K562 (cell line): ENCODE measurements around the gene PIK3R5. TPM values are rescaled to one million over a fixed set of nuclear protein-coding genes. Genes with fewer than 3 reads are reported as not detected.

ENCODE experiments used
- ATAC-seq: fragments of 200-7000 bp; cut with Tn5 transposase; 3 replicates; pipeline ENCODE4 v1.9.1; 2020; ENCODE audit warnings: moderate library complexity
- BruUV-seq: library from RNA; stranded (reverse); fragments of 400-500 nt; replicated peaks from 2 replicates; lab custom pipeline; 2021; lab: Mats Ljungman, UMichigan
- CTCF ChIA-PET: fragments of 300-600 bp; formaldehyde crosslinking; extraction: SDS; loops from one replicate; lab custom pipeline; 2021; ENCODE audit warnings: low intra/inter-chr PET ratio; lab: Yijun Ruan, JAX
- POLR2A ChIA-PET: fragments of 300-600, 350-650 bp; sonication (Branson Sonifier 250); formaldehyde crosslinking; extraction: SDS; loops from one replicate; lab custom pipeline; 2021; ENCODE audit warnings: antibody characterized with exemption, inconsistent platforms; lab: Yijun Ruan, JAX
- DNase-seq, 4 experiments: peaks; one replicate each; pipeline versions ENCODE4 v3.0.0 to v3.0.0-alpha.2; 2011 to 2018; ENCODE audit warnings: low spot score in 3 of 4, mixed read lengths in 3 of 4; ENCODE audit errors: extremely low read depth in 1 of 4
- FAIRE-seq: peaks from 2 replicates; lab custom pipeline; 2011; peaks lifted over from hg19 to GRCh38; lab: Jason Lieb, UNC
- H2AFZ ChIP-seq: 2 replicates; pipeline ENCODE4 v1.6.0; 2011; ENCODE audit warnings: low read depth, low read length, control low read depth, inconsistent platforms
- H3K27ac ChIP-seq: fragments of 200-600 bp; 3 replicates; pipeline ENCODE4 v1.8.0; 2011; ENCODE audit warnings: low read depth, mild to moderate bottlenecking, control low read depth, inconsistent platforms, low read length, moderate library complexity, mixed read lengths; ENCODE audit errors: extremely low read depth
- H3K27me3 ChIP-seq, 2 experiments: fragments of 300-600 bp in 1 of 2; 2 replicates in 1 of 2; 3 replicates in 1 of 2; pipeline versions ENCODE4 v1.6.0 to v1.8.0; 2011; ENCODE audit warnings: inconsistent platforms in 2 of 2, low read length in 2 of 2, mild to moderate bottlenecking in 1 of 2, mixed read lengths in 1 of 2, moderate library complexity in 1 of 2; ENCODE audit not compliant: control insufficient read depth in 2 of 2, insufficient read depth in 2 of 2
- H3K36me3 ChIP-seq: fragments of 300-600 bp; 3 replicates; pipeline ENCODE4 v1.8.0; 2011; ENCODE audit warnings: mild to moderate bottlenecking, low read length, inconsistent platforms; ENCODE audit not compliant: control insufficient read depth, insufficient read depth
- H3K4me1 ChIP-seq, 2 experiments: fragments of 200-600 bp in 1 of 2; replicated peaks in 1 of 2; 2 replicates in 1 of 2; 3 replicates in 1 of 2; pipeline versions ENCODE4 v1.5.1 to v1.8.0; 2011; ENCODE audit warnings: inconsistent platforms in 2 of 2, low read length in 2 of 2, mild to moderate bottlenecking in 1 of 2, mixed read lengths in 1 of 2, moderate library complexity in 1 of 2; ENCODE audit not compliant: control insufficient read depth in 2 of 2, insufficient read depth in 2 of 2
- H3K4me2 ChIP-seq: 2 replicates; pipeline ENCODE4 v1.6.1; 2011; ENCODE audit warnings: low read length, control low read depth, inconsistent platforms, mixed read lengths; ENCODE audit not compliant: insufficient read depth
- H3K4me3 ChIP-seq: fragments of 200-600 bp; sonication (generic), shearing (Covaris generic); 2 replicates; pipeline ENCODE4 v1.5.1; 2016; ENCODE audit warnings: control low read depth, inconsistent platforms
- H3K79me2 ChIP-seq: fragments of 200-600 bp; 3 replicates; pipeline ENCODE4 v1.8.0; 2011; ENCODE audit warnings: low read length, inconsistent platforms; ENCODE audit not compliant: control insufficient read depth, insufficient read depth
- H3K9ac ChIP-seq, 2 experiments: 2 replicates each; pipeline versions ENCODE4 v1.6.0 to v1.6.1; 2011; ENCODE audit warnings: low read depth in 2 of 2, low read length in 2 of 2, control low read depth in 1 of 2, inconsistent platforms in 1 of 2, mild to moderate bottlenecking in 1 of 2, mixed read lengths in 1 of 2; ENCODE audit not compliant: insufficient read depth in 1 of 2
- H3K9me1 ChIP-seq: one replicate; pipeline ENCODE4 v1.6.0; 2011; ENCODE audit warnings: inconsistent platforms, mild to moderate bottlenecking, low read length, moderate library complexity; ENCODE audit not compliant: control insufficient read depth, insufficient read depth
- H3K9me3 ChIP-seq: replicated peaks from 2 replicates; pipeline ENCODE4 v1.5.1; 2011; ENCODE audit warnings: low read depth, low read length, inconsistent platforms; ENCODE audit not compliant: control insufficient read depth, insufficient read depth
- H4K20me1 ChIP-seq: replicated peaks from 2 replicates; pipeline ENCODE4 v1.6.1; 2011; ENCODE audit warnings: low read length, inconsistent platforms, mixed read lengths; ENCODE audit not compliant: control insufficient read depth, insufficient read depth
- BCL6 ChIP-seq: fragments of 250-450 bp; sonication (Bioruptor Pico); IDR thresholded peaks from 2 replicates; pipeline ENCODE4 v1.4.0; 2020
- CHD1 ChIP-seq: fragments of 200-600 bp; sonication (generic); IDR thresholded peaks from one replicate; pipeline ENCODE4 v1.6.1; 2012; ENCODE audit warnings: mild to moderate bottlenecking, moderate library complexity, low read length, inconsistent platforms
- CHD2 ChIP-seq: IDR thresholded peaks from 2 replicates; pipeline ENCODE4 v1.6.1; 2011; ENCODE audit warnings: low read depth, low read length
- COPS2 ChIP-seq: fragments of 450-650 bp; conservative IDR thresholded peaks from 2 replicates; pipeline ENCODE4 v1.6.1; 2016; ENCODE audit warnings: mild to moderate bottlenecking, moderate library complexity
- DMBX1 ChIP-seq: fragments of 250-450 bp; sonication (Bioruptor Pico); IDR thresholded peaks from 2 replicates; pipeline ENCODE4 v1.8.0; 2022; ENCODE audit warnings: inconsistent platforms, mild to moderate bottlenecking, moderate library complexity, borderline replicate concordance
- GABPB2 ChIP-seq: fragments of 250-450 bp; sonication (Bioruptor Pico); conservative IDR thresholded peaks from 2 replicates; pipeline ENCODE4 v1.5.1; 2021; ENCODE audit warnings: mild to moderate bottlenecking
- RAD21 ChIP-seq, 2 experiments: fragments of 250-450 bp in 1 of 2; fragments of 450-650 bp in 1 of 2; sonication (Bioruptor Pico) in 1 of 2; formaldehyde crosslinking in 1 of 2; IDR thresholded peaks in 1 of 2; conservative IDR thresholded peaks in 1 of 2; 2 replicates each; pipeline versions ENCODE4 v1.4.0 to v1.8.0; 2020 to 2022; ENCODE audit warnings: mild to moderate bottlenecking in 2 of 2, moderate library complexity in 1 of 2
- RB1 ChIP-seq: fragments of 450-650 bp; IDR thresholded peaks from 2 replicates; pipeline ENCODE4 v1.6.1; 2017; ENCODE audit warnings: low read depth, mild to moderate bottlenecking
- SIN3A ChIP-seq, 2 experiments: fragments of 150-350 bp in 1 of 2; IDR thresholded peaks; 2 replicates each; pipeline ENCODE4 v1.6.1; 2011 to 2016; ENCODE audit warnings: borderline replicate concordance in 2 of 2, low read depth in 2 of 2, low read length in 2 of 2, mild to moderate bottlenecking in 2 of 2, moderate library complexity in 2 of 2; ENCODE audit not compliant: control insufficient read depth in 1 of 2
- SMARCE1 ChIP-seq: fragments of 450-650 bp; IDR thresholded peaks from 2 replicates; pipeline ENCODE4 v1.7.1; 2016; ENCODE audit warnings: mild to moderate bottlenecking
- TAF1 ChIP-seq: IDR thresholded peaks from 2 replicates; pipeline ENCODE4 v1.6.1; 2011; ENCODE audit warnings: mild to moderate bottlenecking, low read length, moderate library complexity; ENCODE audit not compliant: insufficient read depth, control insufficient read depth, severe bottlenecking; ENCODE audit errors: extremely low read depth
- TCFL5 ChIP-seq: fragments of 250-450 bp; sonication (Bioruptor Pico); conservative IDR thresholded peaks from 2 replicates; pipeline ENCODE4 v1.6.1; 2021; ENCODE audit warnings: mild to moderate bottlenecking, moderate library complexity, matching md5 sums
- TRIM24 ChIP-seq, 2 experiments: fragments of 450-650 bp; IDR thresholded peaks; 2 replicates each; pipeline ENCODE4 v1.6.1; 2016
- TRIM28 ChIP-seq: fragments of 450-650 bp; IDR thresholded peaks from 2 replicates; pipeline ENCODE4 v1.6.1; 2017
- WGBS: fragments of 100-300 bp; shearing (Covaris generic); methylation state at CpG from one replicate; pipeline ENCODE4 v1.1.6; 2016; ENCODE audit warnings: low coverage, mixed read lengths; ENCODE audit not compliant: insufficient coverage; ENCODE audit errors: missing lambda C conversion rate; 5-methylcytosine and 5-hydroxymethylcytosine counted together
- in situ Hi-C: fragments of 300-500 bp; cut with MboI; formaldehyde crosslinking; loops from 4 replicates; pipeline ENCODE4 v1.15.0; 2018; ENCODE audit warnings: inconsistent platforms, mixed read lengths
- intact Hi-C: fragments of 100-400 bp; cut with micrococcal nuclease; formaldehyde crosslinking; loops from 2 replicates; pipeline ENCODE4 v1.14.2; 2022
- polyA plus RNA-seq, 8 experiments: library from polyadenylated mRNA; depleted of rRNA in 4 of 8; stranded (reverse) in 5 of 8; unstranded in 3 of 8; fragments of >200 nt; fragmentation: Nextera tagmentation in 2 of 8; fragmentation: Illumina TruSeq in 1 of 8; extraction: Ambion mirVana in 2 of 8; extraction: Trizol in 1 of 8; gene quantifications; 2 replicates each; pipeline versions ENCODE4 v1.2.1 to v1.2.3, GENCODE V29; 2011 to 2014; ENCODE audit warnings: inconsistent platforms in 1 of 8, missing spikeins in 1 of 8
- total RNA-seq, 7 experiments: library from RNA; depleted of rRNA in 6 of 7; stranded (reverse); fragments of >200 nt in 6 of 7; fragmentation: Illumina TruSeq in 2 of 7; extraction: Trizol in 2 of 7; gene quantifications; 2 replicates each; pipeline versions ENCODE4 v1.2.1 to v1.2.3, GENCODE V29; 2011 to 2021; ENCODE audit warnings: low replicate concordance in 1 of 7
- TF ChIP-seq, protein P1 (sequence below): fragments of 150-350 bp; conservative IDR thresholded peaks from 2 replicates; pipeline ENCODE4 v1.6.1; 2014; ENCODE audit warnings: low read length
- TF ChIP-seq, protein P2 (sequence below): fragments of 450-650 bp; IDR thresholded peaks from 2 replicates; pipeline ENCODE4 v1.6.1; 2018; ENCODE audit not compliant: partially characterized antibody

PIK3R5 gene
- total and polyA plus RNA-seq, 9 of the 15 experiments (the other 6 are each of a cell fraction or from before 2014, with no cell fraction given) = 0.01 to 0.38 TPM; not detected in 7

DNA sequence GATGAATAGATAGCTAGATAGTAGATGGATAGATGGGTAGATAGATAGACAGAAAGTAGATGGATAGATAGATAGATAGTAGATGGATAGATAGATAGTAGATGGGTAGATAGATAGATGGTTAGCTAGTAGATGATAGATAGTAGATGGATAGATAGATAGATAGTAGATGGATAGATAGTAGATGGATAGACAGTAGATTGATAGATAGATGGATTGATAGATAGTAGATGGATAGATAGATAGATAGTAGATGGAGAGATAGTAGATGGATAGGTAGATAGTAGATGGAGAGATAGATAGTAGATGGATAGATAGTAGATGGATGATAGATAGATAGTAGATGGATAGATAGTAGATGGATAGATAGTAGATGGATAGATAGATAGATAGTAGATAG lies 40.4 kb downstream of the PIK3R5 start (continued):
- TF ChIP-seq RAD21 (CRISPR knock-in tag; conservative IDR thresholded peaks at IDR 0.05 in 1 of 2, IDR thresholded peaks at IDR 0.05 in 1 of 2) (no peak), DMBX1 (no peak), GABPB2 (CRISPR knock-in tag) (no peak), CHD2 (no peak), CHD1 (no peak)
- TF ChIP-seq, protein P1, sequence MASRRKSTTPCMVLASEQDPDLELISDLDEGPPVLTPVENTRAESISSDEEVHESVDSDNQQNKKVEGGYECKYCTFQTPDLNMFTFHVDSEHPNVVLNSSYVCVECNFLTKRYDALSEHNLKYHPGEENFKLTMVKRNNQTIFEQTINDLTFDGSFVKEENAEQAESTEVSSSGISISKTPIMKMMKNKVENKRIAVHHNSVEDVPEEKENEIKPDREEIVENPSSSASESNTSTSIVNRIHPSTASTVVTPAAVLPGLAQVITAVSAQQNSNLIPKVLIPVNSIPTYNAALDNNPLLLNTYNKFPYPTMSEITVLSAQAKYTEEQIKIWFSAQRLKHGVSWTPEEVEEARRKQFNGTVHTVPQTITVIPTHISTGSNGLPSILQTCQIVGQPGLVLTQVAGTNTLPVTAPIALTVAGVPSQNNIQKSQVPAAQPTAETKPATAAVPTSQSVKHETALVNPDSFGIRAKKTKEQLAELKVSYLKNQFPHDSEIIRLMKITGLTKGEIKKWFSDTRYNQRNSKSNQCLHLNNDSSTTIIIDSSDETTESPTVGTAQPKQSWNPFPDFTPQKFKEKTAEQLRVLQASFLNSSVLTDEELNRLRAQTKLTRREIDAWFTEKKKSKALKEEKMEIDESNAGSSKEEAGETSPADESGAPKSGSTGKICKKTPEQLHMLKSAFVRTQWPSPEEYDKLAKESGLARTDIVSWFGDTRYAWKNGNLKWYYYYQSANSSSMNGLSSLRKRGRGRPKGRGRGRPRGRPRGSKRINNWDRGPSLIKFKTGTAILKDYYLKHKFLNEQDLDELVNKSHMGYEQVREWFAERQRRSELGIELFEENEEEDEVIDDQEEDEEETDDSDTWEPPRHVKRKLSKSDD = no peak

DNA sequence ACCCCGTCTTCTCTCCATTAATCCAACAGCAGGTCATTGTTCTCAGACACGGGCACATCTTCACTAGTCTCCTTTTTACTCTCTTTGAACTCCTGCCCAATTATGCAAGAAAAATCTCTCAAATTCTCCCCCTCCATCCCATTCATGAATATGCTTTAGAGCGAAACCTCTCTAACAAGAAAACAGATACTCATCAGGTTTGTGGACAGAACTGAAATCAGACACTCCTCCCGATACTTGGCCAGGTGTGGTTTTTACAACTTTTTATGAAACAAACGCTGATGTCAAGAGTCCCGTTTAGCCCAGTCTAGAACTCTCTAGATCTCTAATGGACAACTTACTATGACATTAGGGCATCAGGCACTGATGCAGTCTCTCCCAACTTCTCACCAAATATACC lies 40.9 kb downstream of the PIK3R5 start:
- POLR2A ChIA-PET = no interaction called here

More for the DNA sequence above, 40.9 kb downstream of the PIK3R5 start:
- no peak overlapping the region for H3K4me2 ChIP-seq
- DNase-seq (no peak), FAIRE-seq (no peak), ATAC-seq (no peak)
- no peaks in the 10 kb centered on the region for H3K79me2 ChIP-seq
- H2AFZ ChIP-seq = no peak overlapping the region
- 10% methylated on average over 6 of the region's 6 CpGs for WGBS
- H3K27me3 ChIP-seq = no peaks in the 10 kb centered on the region
- no peak overlapping the region for H3K27ac ChIP-seq
- in situ Hi-C loops = no loop called here
- BruUV-seq = no TSS peak
- CTCF ChIA-PET = no interaction called here
- H3K9me3 ChIP-seq = peaks cover 1% of the 10 kb centered on the region; the same call in 1 of the 2 replicates
- H3K4me1 ChIP-seq = no peaks in the 10 kb centered on the region
- no peak for TF ChIP-seq RB1
- TF ChIP-seq TCFL5 (CRISPR knock-in tag) = no peak
- no peak for TF ChIP-seq TAF1
- no peak for TF ChIP-seq SIN3A (IDR thresholded peaks at IDR 0.05; ENCODE audit: borderline replicate concordance in 2 of 2, control insufficient read depth in 1 of 2, low read depth in 2 of 2, low read length in 2 of 2)
- TF ChIP-seq, protein P2, sequence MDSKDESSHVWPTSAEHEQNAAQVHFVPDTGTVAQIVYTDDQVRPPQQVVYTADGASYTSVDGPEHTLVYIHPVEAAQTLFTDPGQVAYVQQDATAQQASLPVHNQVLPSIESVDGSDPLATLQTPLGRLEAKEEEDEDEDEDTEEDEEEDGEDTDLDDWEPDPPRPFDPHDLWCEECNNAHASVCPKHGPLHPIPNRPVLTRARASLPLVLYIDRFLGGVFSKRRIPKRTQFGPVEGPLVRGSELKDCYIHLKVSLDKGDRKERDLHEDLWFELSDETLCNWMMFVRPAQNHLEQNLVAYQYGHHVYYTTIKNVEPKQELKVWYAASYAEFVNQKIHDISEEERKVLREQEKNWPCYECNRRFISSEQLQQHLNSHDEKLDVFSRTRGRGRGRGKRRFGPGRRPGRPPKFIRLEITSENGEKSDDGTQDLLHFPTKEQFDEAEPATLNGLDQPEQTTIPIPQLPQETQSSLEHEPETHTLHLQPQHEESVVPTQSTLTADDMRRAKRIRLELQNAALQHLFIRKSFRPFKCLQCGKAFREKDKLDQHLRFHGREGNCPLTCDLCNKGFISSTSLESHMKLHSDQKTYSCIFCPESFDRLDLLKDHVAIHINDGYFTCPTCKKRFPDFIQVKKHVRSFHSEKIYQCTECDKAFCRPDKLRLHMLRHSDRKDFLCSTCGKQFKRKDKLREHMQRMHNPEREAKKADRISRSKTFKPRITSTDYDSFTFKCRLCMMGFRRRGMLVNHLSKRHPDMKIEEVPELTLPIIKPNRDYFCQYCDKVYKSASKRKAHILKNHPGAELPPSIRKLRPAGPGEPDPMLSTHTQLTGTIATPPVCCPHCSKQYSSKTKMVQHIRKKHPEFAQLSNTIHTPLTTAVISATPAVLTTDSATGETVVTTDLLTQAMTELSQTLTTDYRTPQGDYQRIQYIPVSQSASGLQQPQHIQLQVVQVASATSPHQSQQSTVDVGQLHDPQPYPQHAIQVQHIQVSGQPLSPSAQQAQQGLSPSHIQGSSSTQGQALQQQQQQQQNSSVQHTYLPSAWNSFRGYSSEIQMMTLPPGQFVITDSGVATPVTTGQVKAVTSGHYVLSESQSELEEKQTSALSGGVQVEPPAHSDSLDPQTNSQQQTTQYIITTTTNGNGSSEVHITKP = no peak
- TF ChIP-seq SMARCE1 = no peak
- TF ChIP-seq COPS2 = no peak
- TF ChIP-seq TRIM28 = no peak
- TF ChIP-seq TRIM24 (IDR thresholded peaks at IDR 0.05) = no peak
- no peak for TF ChIP-seq BCL6 (CRISPR knock-in tag)
- no peak overlapping the region for H3K4me3 ChIP-seq
- no peaks in the 10 kb centered on the region for H3K36me3 ChIP-seq
- H3K9me1 ChIP-seq = no peaks in the 10 kb centered on the region
- intact Hi-C loops = no loop called here
- H4K20me1 ChIP-seq = no peaks in the 10 kb centered on the region
- no peak overlapping the region for H3K9ac ChIP-seq
